H9 (cell line): Measurements from ENCODE around the gene PRKCB. TPM values are rescaled to one million over a fixed set of nuclear protein-coding genes. Genes with fewer than 3 reads are reported as not detected.

Experiments
- DNase-seq: peaks from one replicate; pipeline ENCODE4 v3.0.0-alpha.2; 2017
- H2AFZ ChIP-seq: one replicate; pipeline ENCODE4 v1.6.1; 2013; ENCODE audit warnings: mild to moderate bottlenecking, low read length, control low read depth, moderate library complexity
- H2AK5ac ChIP-seq: 2 replicates; pipeline ENCODE4 v1.6.1; 2013; ENCODE audit warnings: low read length, control low read depth, mixed read lengths; ENCODE audit not compliant: insufficient read length
- H2BK120ac ChIP-seq: one replicate; pipeline ENCODE4 v1.6.1; 2013; ENCODE audit warnings: low read depth, mild to moderate bottlenecking, low read length, control low read depth, inconsistent platforms; ENCODE audit not compliant: poor library complexity, severe bottlenecking
- H2BK12ac ChIP-seq: 2 replicates; pipeline ENCODE4 v1.6.1; 2013; ENCODE audit warnings: low read length, control low read depth, mixed read lengths, low read depth; ENCODE audit not compliant: insufficient read length
- H2BK15ac ChIP-seq: 2 replicates; pipeline ENCODE4 v1.6.1; 2013; ENCODE audit warnings: low read depth, low read length, control low read depth
- H2BK20ac ChIP-seq: one replicate; pipeline ENCODE4 v1.6.1; 2013; ENCODE audit warnings: low read depth, mild to moderate bottlenecking, low read length, control low read depth, inconsistent platforms; ENCODE audit not compliant: poor library complexity, severe bottlenecking
- H2BK5ac ChIP-seq: 2 replicates; pipeline ENCODE4 v1.6.1; 2013; ENCODE audit warnings: low read length, control low read depth, mixed read lengths; ENCODE audit not compliant: insufficient read length
- H3K14ac ChIP-seq: 2 replicates; pipeline ENCODE4 v1.6.1; 2013; ENCODE audit warnings: low read length, control low read depth; ENCODE audit not compliant: insufficient read depth
- H3K18ac ChIP-seq: 2 replicates; pipeline ENCODE4 v1.6.1; 2013; ENCODE audit warnings: low read depth, mild to moderate bottlenecking, mixed read lengths, low read length, control low read depth; ENCODE audit not compliant: insufficient read length
- H3K23ac ChIP-seq: 2 replicates; pipeline ENCODE4 v1.6.1; 2013; ENCODE audit warnings: low read length, control low read depth, mixed read lengths, low read depth; ENCODE audit not compliant: insufficient read length
- H3K23me2 ChIP-seq: 2 replicates; pipeline ENCODE4 v1.6.1; 2013; ENCODE audit warnings: low read depth, mild to moderate bottlenecking, mixed read lengths, low read length, control low read depth; ENCODE audit not compliant: insufficient read length, poor library complexity, severe bottlenecking
- H3K27ac ChIP-seq: 2 replicates; pipeline ENCODE4 v1.5.1; 2013; ENCODE audit warnings: low read length, control low read depth, mixed read lengths, low read depth; ENCODE audit not compliant: insufficient read length
- H3K27me3 ChIP-seq: 2 replicates; pipeline ENCODE4 v1.6.1; 2013; ENCODE audit warnings: low read length, control low read depth, inconsistent platforms; ENCODE audit not compliant: insufficient read depth
- H3K4ac ChIP-seq: 2 replicates; pipeline ENCODE4 v1.6.1; 2013; ENCODE audit warnings: low read depth, mild to moderate bottlenecking, control low read depth, inconsistent platforms, low read length, moderate library complexity
- H3K4me1 ChIP-seq: 2 replicates; pipeline ENCODE4 v1.6.1; 2013; ENCODE audit warnings: low read length, control low read depth, inconsistent platforms; ENCODE audit not compliant: insufficient read depth
- H3K4me2 ChIP-seq: 2 replicates; pipeline ENCODE4 v1.6.1; 2013; ENCODE audit warnings: low read length, control low read depth, mixed read lengths; ENCODE audit not compliant: insufficient read length, insufficient read depth
- H3K56ac ChIP-seq: 2 replicates; pipeline ENCODE4 v1.6.1; 2013; ENCODE audit warnings: low read depth, mild to moderate bottlenecking, mixed read lengths, low read length, control low read depth; ENCODE audit not compliant: insufficient read length
- H3K79me1 ChIP-seq: 2 replicates; pipeline ENCODE4 v1.6.1; 2013; ENCODE audit warnings: low read depth, mild to moderate bottlenecking, moderate library complexity, low read length, control low read depth, inconsistent platforms; ENCODE audit not compliant: insufficient read depth, poor library complexity, severe bottlenecking
- H3K79me2 ChIP-seq: 2 replicates; pipeline ENCODE4 v1.6.1; 2013; ENCODE audit warnings: low read length, control low read depth, inconsistent platforms; ENCODE audit not compliant: insufficient read depth
- H3K9ac ChIP-seq: 2 replicates; pipeline ENCODE4 v1.6.1; 2013; ENCODE audit warnings: low read length, control low read depth, mixed read lengths; ENCODE audit not compliant: insufficient read length; ENCODE audit errors: extremely low read depth
- H3K9me3 ChIP-seq: one replicate; pipeline ENCODE4 v1.6.1; 2013; ENCODE audit warnings: low read depth, low read length, inconsistent platforms; ENCODE audit not compliant: control insufficient read depth
- H3T11ph ChIP-seq: one replicate; pipeline ENCODE4 v1.6.1; 2013; ENCODE audit warnings: mild to moderate bottlenecking, low read length, control low read depth, inconsistent platforms
- H4K20me1 ChIP-seq: one replicate; pipeline ENCODE4 v1.6.1; 2013; ENCODE audit not compliant: control insufficient read depth, insufficient read length, insufficient read depth
- H4K5ac ChIP-seq: 2 replicates; pipeline ENCODE4 v1.6.1; 2013; ENCODE audit warnings: low read depth, mild to moderate bottlenecking, mixed read lengths, low read length, control low read depth; ENCODE audit not compliant: insufficient read length
- H4K8ac ChIP-seq: replicated peaks from 2 replicates; pipeline ENCODE4 v1.6.1; 2013; ENCODE audit warnings: low read length, control low read depth, mixed read lengths, low read depth; ENCODE audit not compliant: insufficient read length
- H4K91ac ChIP-seq: 2 replicates; pipeline ENCODE4 v1.6.1; 2013; ENCODE audit warnings: low read depth, mild to moderate bottlenecking, moderate library complexity, mixed read lengths, low read length, control low read depth; ENCODE audit not compliant: insufficient read length
- H3K27ac Mint-ChIP-seq, 3 experiments: 2 replicates in 2 of 3; 3 replicates in 1 of 3; pipeline ENCODE4 v1.8.0; 2020 to 2021; ENCODE audit warnings: mixed read lengths in 3 of 3, mild to moderate bottlenecking in 1 of 3, moderate library complexity in 1 of 3
- H3K27me3 Mint-ChIP-seq: 2 replicates; pipeline ENCODE4 v1.8.0; 2021; ENCODE audit warnings: low read depth, mild to moderate bottlenecking, moderate library complexity, mixed read lengths
- H3K36me3 Mint-ChIP-seq, 3 experiments: 2 replicates in 2 of 3; 3 replicates in 1 of 3; pipeline ENCODE4 v1.8.0; 2020 to 2021; ENCODE audit warnings: low read depth in 3 of 3, mixed read lengths in 3 of 3; ENCODE audit not compliant: insufficient read depth in 1 of 3
- H3K4me1 Mint-ChIP-seq, 2 experiments: 2 replicates each; pipeline ENCODE4 v1.8.0; 2020; ENCODE audit warnings: mixed read lengths in 2 of 2
- H3K4me3 Mint-ChIP-seq, 2 experiments: 2 replicates in 1 of 2; 3 replicates in 1 of 2; pipeline ENCODE4 v1.8.0; 2020 to 2021; ENCODE audit warnings: mild to moderate bottlenecking in 2 of 2, mixed read lengths in 2 of 2, moderate library complexity in 1 of 2
- H3K9me3 Mint-ChIP-seq, 2 experiments: 2 replicates in 1 of 2; 3 replicates in 1 of 2; pipeline ENCODE4 v1.8.0; 2020; ENCODE audit warnings: mild to moderate bottlenecking in 2 of 2, mixed read lengths in 2 of 2, moderate library complexity in 1 of 2
- WGBS: extraction: QIAGEN DNeasy Blood & Tissue Kit; methylation state at CpG from one replicate; pipeline ENCODE4 v1.1.7; 2013; ENCODE audit warnings: missing lambda C conversion rate, low lambda C conversion rate, mixed read lengths; ENCODE audit not compliant: insufficient read length; ENCODE audit errors: extremely low coverage; 5-methylcytosine and 5-hydroxymethylcytosine counted together
- total RNA-seq: library from RNA; stranded (reverse); gene quantifications from 2 replicates; pipeline ENCODE4 v1.2.1, GENCODE V29; 2021
- TF ChIP-seq, protein P1 (sequence below): fragments of 200-600 bp; sonication (generic); conservative IDR thresholded peaks from 3 replicates; pipeline ENCODE4 v1.8.0; 2021; ENCODE audit warnings: antibody characterized with exemption, mild to moderate bottlenecking

PRKCB gene
- total RNA-seq, 1 experiment from 2014 or later, result 7.0 TPM

DNA sequence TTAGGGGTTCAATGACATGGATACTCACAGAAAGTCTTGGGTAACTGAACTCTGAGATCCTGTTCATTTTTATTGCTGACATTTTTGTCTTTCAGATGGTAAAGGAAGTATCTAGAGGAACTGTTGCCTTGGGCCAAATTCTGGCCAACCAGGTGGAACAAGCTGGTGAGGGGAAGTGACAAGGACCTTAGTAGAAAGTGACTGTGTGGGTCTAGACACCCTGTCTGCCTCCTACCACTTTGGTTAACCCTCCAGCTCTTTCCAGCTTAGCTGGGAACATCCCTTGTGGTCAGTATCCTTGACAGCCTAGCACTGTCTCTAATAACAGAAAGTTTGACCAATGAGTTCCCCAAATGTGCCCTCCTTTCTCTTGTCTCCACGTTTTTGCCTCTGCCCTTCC is 28.8 kb upstream of the PRKCB start:
- Mint-ChIP-seq H3K36me3 (no peaks in the 10 kb centered on the region), H3K9me3 (no peaks in the 10 kb centered on the region), H3K27ac (peak overlapping the region in 1 of 3 experiments; percentile 30; a peak in 1 of 7 replicates), H3K27me3 (peaks cover 30% of the 10 kb centered on the region), H3K4me3 (no peak overlapping the region), H3K4me1 (peaks cover 4 to 6% of the 10 kb centered on the region in 2 experiments; a peak in 3 of 4 replicates)
- Histone ChIP-seq H3K23me2 (no peaks in the 10 kb centered on the region), H3K79me1 (no peaks in the 10 kb centered on the region), H2BK5ac (no peak overlapping the region), H2AFZ (no peak overlapping the region), H3K79me2 (no peaks in the 10 kb centered on the region), H2BK120ac (no peak overlapping the region), H2BK15ac (no peak overlapping the region), H2AK5ac (no peak overlapping the region), H3K9me3 (no peaks in the 10 kb centered on the region), H4K20me1 (no peaks in the 10 kb centered on the region), H3K23ac (no peak overlapping the region), H2BK20ac (no peak overlapping the region), H4K8ac (no peak overlapping the region), H3K4me2 (no peak overlapping the region), H4K91ac (no peak overlapping the region), H3K4me1 (no peaks in the 10 kb centered on the region), H3K14ac (no peak overlapping the region), H3K18ac (no peak overlapping the region), H3K27ac (no peak overlapping the region), H3K27me3 (no peaks in the 10 kb centered on the region), H2BK12ac (no peak overlapping the region), H3K4ac (no peak overlapping the region), H4K5ac (no peak overlapping the region), H3K9ac (no peak overlapping the region), H3T11ph (no peak overlapping the region), H3K56ac (no peak overlapping the region)
- TF ChIP-seq, protein P1, sequence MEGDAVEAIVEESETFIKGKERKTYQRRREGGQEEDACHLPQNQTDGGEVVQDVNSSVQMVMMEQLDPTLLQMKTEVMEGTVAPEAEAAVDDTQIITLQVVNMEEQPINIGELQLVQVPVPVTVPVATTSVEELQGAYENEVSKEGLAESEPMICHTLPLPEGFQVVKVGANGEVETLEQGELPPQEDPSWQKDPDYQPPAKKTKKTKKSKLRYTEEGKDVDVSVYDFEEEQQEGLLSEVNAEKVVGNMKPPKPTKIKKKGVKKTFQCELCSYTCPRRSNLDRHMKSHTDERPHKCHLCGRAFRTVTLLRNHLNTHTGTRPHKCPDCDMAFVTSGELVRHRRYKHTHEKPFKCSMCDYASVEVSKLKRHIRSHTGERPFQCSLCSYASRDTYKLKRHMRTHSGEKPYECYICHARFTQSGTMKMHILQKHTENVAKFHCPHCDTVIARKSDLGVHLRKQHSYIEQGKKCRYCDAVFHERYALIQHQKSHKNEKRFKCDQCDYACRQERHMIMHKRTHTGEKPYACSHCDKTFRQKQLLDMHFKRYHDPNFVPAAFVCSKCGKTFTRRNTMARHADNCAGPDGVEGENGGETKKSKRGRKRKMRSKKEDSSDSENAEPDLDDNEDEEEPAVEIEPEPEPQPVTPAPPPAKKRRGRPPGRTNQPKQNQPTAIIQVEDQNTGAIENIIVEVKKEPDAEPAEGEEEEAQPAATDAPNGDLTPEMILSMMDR, result no peak
- WGBS, result no CpG with 5 or more reads among the region's 1 CpG
- no peak for DNase-seq
